ENCODE results near the gene OR1A1.
"Not testable (repeated sequence)": the region's sequence is repeated elsewhere in the genome, so short reads cannot be mapped to it uniquely, and the experiment has no call there.

The OR1A1 gene, protein sequence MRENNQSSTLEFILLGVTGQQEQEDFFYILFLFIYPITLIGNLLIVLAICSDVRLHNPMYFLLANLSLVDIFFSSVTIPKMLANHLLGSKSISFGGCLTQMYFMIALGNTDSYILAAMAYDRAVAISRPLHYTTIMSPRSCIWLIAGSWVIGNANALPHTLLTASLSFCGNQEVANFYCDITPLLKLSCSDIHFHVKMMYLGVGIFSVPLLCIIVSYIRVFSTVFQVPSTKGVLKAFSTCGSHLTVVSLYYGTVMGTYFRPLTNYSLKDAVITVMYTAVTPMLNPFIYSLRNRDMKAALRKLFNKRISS

DNA sequence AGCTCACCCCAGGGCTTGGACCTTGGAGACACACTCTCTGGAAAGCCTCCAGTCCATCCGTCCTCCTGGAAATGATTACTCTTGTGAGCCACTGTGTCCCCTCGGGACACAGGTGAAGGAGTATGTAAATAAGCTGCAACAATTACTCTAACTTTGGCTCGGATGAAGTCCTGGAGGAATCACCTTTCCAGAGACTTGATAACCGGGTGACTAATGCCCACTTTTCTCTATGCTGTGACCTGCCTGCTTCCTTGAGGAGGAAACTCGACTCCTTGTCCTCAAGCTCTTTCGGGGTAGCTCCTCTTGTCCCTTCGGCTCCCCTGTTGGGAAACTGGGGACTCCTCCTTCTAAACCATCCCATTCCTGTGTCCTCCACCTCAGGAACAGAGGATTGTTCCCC lies at the start of gene OR1A1:
Gene OR1A1 (plus strand): TSS at position 301 of the 400 bp plus-strand sequence. CDS start 7,954 bp downstream, outside the sequence.
- no peak for DNase-seq

DNA sequence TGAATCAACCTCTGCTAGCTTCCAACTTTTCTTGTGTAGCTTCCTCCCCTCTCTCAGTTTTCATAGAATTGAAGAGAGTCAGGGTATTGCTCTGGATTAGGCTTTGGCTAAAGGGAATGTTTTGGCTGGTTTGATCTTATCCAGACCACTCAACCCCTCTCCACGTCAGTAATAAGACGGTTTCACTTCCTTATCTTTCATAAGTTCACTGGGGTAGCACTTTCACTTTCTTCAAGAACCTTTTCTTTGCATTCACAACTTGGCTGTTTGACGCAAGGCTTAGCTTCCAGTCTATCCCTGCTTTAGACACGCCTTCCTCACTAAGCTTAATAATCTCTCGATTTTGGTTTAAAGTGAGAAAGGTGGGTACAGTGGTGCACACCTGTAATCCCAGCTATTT lies 39.9 kb upstream of the OR1A1 start:
- no peak for DNase-seq

DNA sequence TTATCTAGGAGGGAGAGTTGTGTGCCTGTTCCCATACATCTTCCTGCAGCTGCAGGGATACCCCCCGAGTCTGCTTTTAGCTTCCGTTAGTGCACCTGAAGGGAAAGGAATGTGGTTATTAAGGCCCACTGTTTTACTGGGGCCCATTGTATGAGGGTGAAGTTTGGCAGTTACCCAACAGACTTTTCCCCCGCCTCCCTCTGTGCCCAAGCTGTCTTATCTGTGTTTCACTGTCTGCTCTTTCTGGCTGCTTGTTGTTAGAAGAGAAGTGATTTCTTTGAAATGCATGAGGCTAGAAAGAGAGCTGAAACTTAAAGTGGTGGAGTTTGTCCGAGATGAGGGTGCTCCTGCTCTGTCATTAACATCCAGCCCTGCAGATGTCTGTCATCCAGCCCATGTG lies 17.5 kb upstream of the OR1A1 start:
- DNase-seq, result no peak

DNA sequence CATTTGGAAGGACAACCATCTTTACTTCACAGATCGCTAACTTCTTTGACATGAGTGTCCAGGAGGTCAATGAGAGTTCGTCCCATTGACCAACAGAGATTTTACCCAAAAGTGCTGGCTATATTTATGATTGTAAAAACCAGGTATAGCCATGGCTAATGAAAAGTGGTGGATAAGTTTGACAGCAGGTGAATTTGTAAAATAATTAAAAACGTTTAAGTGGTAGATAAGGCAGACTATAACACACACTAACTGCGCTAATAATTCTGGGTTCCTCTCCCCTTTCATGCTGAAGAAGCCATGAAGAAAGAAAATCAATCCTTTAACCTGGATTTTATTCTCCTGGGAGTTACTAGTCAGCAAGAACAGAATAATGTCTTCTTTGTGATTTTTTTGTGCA lies 10.2 kb upstream of the OR1A1 start, which contains the start of gene OR1A2:
Gene OR1A2 (plus strand): TSS at position 301 of the 400 bp plus-strand sequence. CDS start 0 bp downstream, at position 301.
- DNase-seq, result no peak

DNA sequence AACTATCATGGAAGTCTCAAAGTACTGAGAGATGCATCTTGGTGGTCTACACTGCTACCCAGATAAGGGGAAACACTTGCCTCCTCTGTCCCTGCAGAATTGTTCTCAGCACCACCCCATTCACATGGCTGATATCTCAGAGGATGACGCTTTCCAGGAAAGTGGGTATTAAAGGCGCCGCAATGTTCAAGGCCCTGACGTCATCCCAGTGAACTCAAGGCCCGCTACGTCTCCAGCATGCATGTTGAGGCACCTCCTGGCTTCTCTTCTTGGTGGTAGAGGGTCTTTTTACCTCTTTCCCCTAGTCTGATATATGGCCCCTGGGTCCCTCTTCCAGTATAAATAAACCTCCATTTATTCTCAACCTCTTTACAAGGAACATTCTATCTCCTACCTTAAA lies 1.0 kb downstream of the OR1A1 start:
- no peak for DNase-seq

DNA sequence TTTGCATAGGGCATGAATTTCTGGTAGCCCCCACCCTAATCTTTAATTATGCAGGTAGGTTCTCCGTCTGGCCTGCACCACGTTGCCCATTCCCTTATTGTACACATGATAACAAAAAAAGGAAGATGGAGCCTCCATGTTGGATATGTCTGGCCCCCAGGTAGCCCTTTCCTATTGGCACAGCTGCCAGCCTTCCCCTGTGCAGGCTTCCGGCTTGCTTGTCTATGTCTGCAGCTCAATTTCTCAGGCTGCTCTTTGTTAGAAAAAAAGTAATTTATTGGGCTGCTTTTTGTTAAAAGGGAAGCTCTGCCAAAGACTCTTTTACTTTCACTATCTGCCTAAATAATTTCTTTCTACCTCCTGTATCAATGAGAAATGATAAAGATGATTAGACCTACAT lies 5.5 kb downstream of the OR1A1 start:
- no peak for DNase-seq

DNA sequence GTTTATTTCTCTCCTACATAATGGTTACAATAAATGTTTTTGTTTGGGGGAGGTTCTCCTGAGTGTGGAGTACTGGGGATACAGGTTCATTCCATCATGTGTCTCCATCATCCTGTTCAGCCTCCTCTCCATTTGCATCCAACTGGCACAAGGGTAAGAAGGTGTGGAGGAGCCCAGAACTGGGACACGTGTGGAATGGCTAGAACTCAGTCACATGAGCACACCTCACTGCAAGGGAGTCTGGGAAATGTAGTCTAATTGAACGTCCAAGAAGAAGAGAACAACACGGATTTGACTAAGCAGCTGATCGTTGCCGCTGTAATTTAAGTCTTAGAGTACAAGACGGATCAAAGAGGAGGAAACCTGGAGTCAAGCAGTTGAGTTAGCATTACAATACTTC lies 6.1 kb downstream of the OR1A1 start:
- DNase-seq, result no peak

DNA sequence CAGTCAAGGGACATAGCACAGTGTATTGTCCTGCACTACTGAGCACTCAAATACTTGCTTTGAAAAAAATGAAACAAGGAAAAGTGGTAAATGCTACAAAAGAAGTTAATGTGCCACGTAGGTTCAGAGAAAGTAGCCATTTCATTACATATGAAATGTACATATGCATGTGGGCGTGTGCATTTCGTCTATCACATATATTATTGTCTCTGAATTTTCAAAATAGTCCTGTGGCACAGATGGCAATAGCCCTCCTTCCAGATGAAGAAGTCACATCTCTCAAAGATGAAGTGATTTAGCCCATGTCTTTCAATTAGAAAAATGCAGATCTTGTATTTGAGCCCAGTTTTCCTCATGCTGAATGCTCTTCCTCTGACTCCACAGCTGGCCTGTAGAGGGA lies 12.5 kb downstream of the OR1A1 start:
- DNase-seq, result not testable (repeated sequence)

DNA sequence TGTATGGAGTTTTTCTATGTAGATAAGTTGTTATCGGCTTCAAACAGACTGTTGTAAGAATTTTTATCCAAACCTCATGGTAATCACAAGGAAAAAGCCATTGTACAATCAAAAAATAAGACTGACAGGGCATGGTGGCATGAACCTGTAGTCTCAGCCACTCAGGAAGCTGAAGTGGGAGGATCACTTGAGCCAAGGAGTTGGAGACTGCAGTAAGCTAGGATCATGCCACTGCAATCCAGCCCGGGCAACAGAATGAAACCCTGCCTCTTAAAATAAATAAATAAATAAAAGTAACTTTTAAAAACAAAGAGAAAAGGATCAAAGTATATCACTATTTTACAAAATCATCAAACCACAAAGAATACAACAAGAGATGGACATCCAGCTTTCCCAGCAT lies 14.4 kb downstream of the OR1A1 start:
- DNase-seq, result no peak

DNA sequence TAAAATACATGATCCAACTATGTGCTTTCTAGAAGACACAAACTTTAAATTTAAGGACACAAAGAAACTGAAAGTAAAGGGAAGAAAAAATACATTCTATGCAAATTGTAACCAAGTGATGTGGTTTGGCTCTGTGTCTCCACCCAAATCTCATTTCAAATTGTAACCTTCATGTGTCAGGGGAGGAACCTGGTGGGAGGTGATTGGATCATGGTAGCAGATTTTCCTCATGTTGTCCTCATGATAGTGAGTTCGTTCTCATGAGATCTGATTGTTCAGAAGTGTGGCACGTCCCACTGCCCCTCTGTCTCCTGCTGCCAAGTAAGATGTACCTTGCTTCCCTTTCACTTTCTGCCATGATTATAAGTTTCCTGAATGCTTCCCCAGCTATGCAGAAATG lies 15.0 kb downstream of the OR1A1 start:
- no peak for DNase-seq

DNA sequence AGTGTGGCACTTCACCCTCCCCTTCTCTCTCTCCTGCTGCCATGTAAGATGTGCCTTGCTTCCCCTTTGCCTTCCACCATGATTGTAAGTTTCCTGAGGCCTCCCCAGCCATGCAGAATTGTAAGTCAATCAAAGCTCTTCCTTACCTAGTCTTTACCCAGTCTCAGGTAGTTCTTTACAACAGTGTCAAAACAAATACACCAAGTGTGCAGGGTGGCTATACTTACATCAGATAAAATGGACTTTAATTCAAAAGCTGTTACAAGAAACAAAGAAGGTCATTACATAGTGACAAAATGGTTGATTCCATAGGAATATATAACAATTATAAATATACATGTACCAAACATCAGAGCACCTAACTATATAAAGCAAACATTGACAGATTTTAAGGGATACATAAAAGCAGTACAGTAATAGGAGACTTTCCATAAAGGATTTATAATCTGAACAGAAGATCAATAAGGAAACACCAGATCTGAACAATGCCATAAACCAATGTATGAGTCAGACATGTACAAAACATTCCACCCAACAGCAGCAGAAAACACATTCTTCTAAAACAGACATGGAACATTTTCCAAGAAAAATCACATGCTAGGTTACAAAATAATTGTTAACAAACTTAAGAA lies 17.4 kb downstream of the OR1A1 start:
- not testable (repeated sequence) for DNase-seq

DNA sequence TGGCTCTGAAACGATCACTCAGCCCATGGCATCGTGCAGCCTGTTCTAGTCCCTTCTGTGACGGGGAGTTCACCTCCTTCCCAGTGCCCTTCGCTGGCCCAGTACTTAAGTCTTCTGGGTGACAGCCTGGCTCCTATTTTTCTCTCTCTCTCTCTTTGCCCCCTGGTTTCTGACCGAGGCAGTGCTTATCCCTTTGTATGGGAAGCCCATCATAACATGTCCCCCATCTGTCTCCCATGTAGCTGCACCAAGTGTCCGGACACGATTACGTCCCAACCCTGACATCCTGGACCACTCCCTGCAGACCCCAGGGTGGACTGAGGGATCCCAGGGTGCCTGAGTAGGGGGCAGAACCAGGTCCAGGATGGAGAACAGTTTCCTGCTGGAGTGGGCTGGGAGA lies 24.8 kb downstream of the OR1A1 start:
- not testable (repeated sequence) for DNase-seq

DNA sequence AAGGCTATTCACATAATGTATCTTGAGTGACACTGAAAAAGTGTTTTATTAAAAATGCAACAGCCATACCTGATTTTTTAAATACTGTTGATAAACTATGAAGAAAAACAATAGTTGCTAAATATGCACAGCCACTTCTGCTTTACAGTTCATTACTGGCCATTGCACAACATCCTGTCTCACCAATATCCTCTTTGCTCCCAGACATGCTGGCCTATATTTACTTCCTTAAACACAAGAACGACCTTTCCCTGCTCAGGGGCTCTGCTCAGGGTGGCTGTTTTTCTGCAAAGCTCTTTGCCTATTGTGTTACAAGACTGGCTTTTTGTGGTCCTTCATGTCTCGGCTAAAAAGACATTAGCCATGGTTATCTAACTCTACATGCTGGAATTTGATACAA lies 31.2 kb downstream of the OR1A1 start:
- DNase-seq, result not testable (repeated sequence)

DNA sequence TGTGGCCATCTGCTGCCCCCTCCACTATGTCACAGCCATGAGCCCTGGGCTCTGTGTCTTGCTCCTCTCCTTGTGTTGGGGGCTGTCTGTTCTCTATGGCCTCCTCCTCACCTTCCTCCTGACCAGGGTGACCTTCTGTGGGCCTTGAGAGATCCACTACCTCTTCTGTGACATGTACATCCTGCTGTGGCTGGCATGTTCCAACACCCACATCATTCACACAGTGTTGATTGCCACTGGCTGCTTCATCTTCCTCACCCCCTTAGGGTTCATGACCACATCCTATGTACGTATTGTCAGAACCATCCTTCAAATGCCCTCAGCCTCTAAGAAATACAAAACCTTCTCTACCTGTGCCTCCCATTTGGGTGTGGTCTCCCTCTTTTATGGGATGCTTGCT lies 33.6 kb downstream of the OR1A1 start:
- DNase-seq, result not testable (repeated sequence)

DNA sequence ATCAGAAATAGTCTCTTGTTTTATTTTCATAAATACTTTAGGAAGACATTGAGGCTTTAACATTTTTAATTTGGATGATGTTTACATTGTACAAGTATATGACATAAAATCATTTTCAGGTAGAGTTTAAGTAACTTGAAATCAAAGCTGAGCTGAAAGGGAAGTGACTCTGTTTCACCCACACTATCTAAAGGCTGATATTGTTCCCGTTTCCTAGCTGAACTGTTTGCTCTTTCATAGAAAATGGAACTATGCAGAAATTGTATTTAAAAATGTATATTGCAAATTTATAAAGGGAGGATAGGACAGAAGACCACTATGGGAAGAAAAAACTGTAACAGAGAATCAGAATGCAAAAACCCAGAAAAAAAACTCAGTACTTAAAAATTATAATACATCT lies 37.4 kb downstream of the OR1A1 start:
- not testable (repeated sequence) for DNase-seq

DNA sequence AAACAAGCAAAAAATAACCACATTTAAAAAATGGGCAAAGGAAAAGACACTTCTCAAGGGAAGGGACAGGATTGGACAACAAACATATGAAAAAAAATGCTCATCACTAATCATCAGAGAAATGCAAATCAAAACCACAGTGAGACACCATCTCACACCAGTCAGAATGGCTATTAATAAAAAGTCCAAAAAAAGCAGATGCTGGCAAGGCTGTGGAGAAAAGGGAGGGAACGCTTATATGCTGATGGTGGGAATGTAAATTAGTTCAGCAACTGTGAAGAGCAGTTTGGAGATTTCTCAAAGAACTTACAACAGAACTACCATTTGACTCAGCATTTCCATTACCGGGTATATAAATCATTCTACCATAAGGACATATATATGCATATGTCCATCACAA lies 41.5 kb downstream of the OR1A1 start:
- DNase-seq, result not testable (repeated sequence)

DNA sequence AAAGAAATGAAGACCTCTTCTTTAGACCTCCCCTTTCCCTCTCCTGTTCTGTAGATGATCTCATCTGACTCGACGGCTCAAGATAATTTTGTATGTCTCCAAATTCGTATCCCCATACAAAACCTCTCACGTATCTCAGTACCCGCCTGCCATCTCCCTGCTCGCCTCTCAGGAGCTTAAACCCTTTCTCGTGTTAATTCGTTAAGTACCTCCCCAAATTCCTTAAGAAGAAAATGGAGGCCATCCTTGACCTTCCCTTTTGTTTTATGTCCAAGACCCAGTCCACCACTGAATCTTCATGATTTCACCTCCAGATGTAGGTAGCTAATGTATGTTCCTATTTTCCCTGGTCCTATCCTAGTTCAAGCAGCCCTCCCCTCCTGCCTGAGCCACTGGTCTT lies 49.1 kb downstream of the OR1A1 start:
- DNase-seq, result no peak

DNA sequence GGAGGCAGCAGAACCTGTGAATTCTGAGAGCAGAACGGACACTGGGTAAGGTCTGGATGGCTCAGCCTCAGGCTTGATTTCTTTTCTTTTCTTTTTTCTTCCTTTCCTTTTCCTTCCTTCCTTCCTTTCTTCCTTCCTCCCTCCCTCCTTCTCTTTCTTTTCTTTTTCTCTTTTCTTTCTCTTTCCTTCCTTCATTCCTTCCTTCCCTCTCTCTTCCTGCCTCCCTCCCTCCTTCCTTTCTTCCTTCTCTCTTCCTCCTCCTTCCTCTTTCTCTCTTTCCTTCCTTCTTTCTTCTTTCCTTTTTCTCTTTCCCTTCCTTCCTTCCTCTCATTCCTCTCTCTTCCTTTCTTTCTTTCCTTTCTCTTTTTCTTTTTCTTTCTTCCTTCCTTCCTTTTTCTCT lies 52.7 kb downstream of the OR1A1 start:
- no peak for DNase-seq

DNA sequence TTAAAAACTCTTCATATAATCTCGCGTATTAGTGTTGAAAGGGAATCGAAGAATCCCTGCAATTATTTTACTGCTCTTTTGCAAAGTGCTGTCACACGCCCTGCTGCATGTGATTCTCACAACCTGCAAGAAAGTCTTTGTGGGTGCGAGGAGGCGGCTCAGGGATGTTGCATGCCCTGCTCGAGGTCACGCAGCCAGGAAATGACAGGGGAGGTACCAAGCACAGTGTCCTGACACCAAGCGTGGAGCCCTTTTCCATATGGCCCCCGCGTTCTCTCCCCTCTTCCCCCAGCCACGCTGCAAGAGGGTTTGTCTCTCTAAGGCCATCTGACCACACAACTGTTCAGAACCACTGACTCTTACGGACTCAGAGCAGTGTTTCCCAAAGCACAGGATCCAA lies 53.1 kb downstream of the OR1A1 start:
- no peak for DNase-seq
